22Rv1 (cell line): ENCODE results near the gene CTTNBP2.

ENCODE experiments used
- CTCF ChIP-seq: fragments of 450-650 bp; IDR thresholded peaks from 2 replicates; pipeline ENCODE4 v1.5.1; 2017; ENCODE audit warnings: mild to moderate bottlenecking
- ZFX ChIP-seq: fragments of 450-650 bp; IDR thresholded peaks from 2 replicates; pipeline ENCODE4 v1.6.1; 2017; ENCODE audit warnings: antibody characterized with exemption, borderline replicate concordance

GRCh38 chr7:117876761-117877160 lies 3.5 kb upstream of the CTTNBP2 start:
- TF ChIP-seq CTCF (no peak), ZFX (no peak)
